Activated CD4-positive, alpha-beta T cell treated with anti-CD3 and anti-CD28 coated beads, Interleukin-2, amount 50 U/mL, for 1 hour (primary cell): ENCODE results near the gene TMEM190.

Source experiments
- DNase-seq: peaks from one replicate; pipeline ENCODE4 v3.0.0-alpha.2; 2020

Gene TMEM190

GRCh38 chr19:55352040-55352439, 24.6 kb upstream of the TMEM190 start:
- no peak for DNase-seq

GRCh38 chr19:55352549-55353145, 24.0 kb upstream of the TMEM190 start:
- DNase-seq: no peak

GRCh38 chr19:55353356-55353802, 23.2 kb upstream of the TMEM190 start:
- DNase-seq: no peak

GRCh38 chr19:55353803-55354697, 22.6 kb upstream of the TMEM190 start:
- peak; percentile 70 for DNase-seq

- DNase-seq: no peak
These were observed 21.9 kb upstream of the TMEM190 start, which contains the start of gene COX6B2 for GRCh38 chr19:55354698-55355212. TSS of gene COX6B2 (minus strand) at chr19:55354719. CDS start at chr19:55354521, 198 bp downstream.

- DNase-seq: no peak
These were observed 21.3 kb upstream of the TMEM190 start for GRCh38 chr19:55355213-55355821.

- DNase-seq: no peak
These were observed 18.1 kb upstream of the TMEM190 start for GRCh38 chr19:55358493-55358892.

- no peak for DNase-seq
These were observed 17.4 kb upstream of the TMEM190 start for GRCh38 chr19:55358943-55359908.

- DNase-seq: no peak
These were observed 15.7 kb upstream of the TMEM190 start for GRCh38 chr19:55360902-55361301.

GRCh38 chr19:55362174-55362989, 14.2 kb upstream of the TMEM190 start:
- no peak for DNase-seq

GRCh38 chr19:55362990-55363716, 13.5 kb upstream of the TMEM190 start, which contains the start of gene GARIN5B:
TSS of gene GARIN5B (minus strand) at chr19:55363260. CDS start at chr19:55363066, 194 bp downstream.
- no peak for DNase-seq

GRCh38 chr19:55365245-55365644, 11.4 kb upstream of the TMEM190 start:
- DNase-seq: no peak

- no peak for DNase-seq
These were observed 10.7 kb upstream of the TMEM190 start for GRCh38 chr19:55365964-55366363.

- no peak for DNase-seq
These were observed 9.8 kb upstream of the TMEM190 start for GRCh38 chr19:55366790-55367189.

GRCh38 chr19:55368106-55368505, 8.5 kb upstream of the TMEM190 start:
- no peak for DNase-seq

- DNase-seq: no peak
These were observed 7.7 kb upstream of the TMEM190 start for GRCh38 chr19:55368701-55369563.

GRCh38 chr19:55369653-55370304, 6.8 kb upstream of the TMEM190 start:
- DNase-seq: peak; percentile 30

- DNase-seq: no peak
These were observed 6.2 kb upstream of the TMEM190 start, which contains the start of gene IL11 for GRCh38 chr19:55370305-55370988. TSS of gene IL11 (minus strand) at chr19:55370463. CDS start at chr19:55370310, 153 bp downstream.
